Effector memory CD8-positive, alpha-beta T cell (primary cell): ENCODE data around the gene EEIG1.
A peak's percentile ranks its signal among the peaks of the same experiment; 100 is the strongest.

Source experiments
- ATAC-seq: fragments of 150-1000 bp; cut with Tn5 transposase; replicated peaks from 2 replicates; pipeline ENCODE4 v1.10.0; 2021; ENCODE audit warnings: mild to moderate bottlenecking, moderate library complexity
- DNase-seq, 3 experiments: peaks; one replicate each; pipeline ENCODE4 v3.0.0; 2021
- H3K27ac Mint-ChIP-seq, 2 donors: one replicate each; pipeline ENCODE4 v1.8.0; 2022; ENCODE audit warnings: mild to moderate bottlenecking in 2 of 2, mixed read lengths in 2 of 2, moderate library complexity in 2 of 2
- H3K27me3 Mint-ChIP-seq, 2 donors: one replicate each; pipeline ENCODE4 v1.8.0; 2022; ENCODE audit warnings: mixed read lengths in 2 of 2
- H3K36me3 Mint-ChIP-seq: one replicate; pipeline ENCODE4 v1.8.0; 2022; ENCODE audit warnings: mild to moderate bottlenecking, moderate library complexity, mixed read lengths; ENCODE audit not compliant: insufficient read depth
- H3K4me1 Mint-ChIP-seq, 2 donors: one replicate each; pipeline ENCODE4 v1.8.0; 2022; ENCODE audit warnings: low read depth in 2 of 2, mixed read lengths in 2 of 2
- H3K4me3 Mint-ChIP-seq, 2 donors: one replicate each; pipeline ENCODE4 v1.8.0; 2022; ENCODE audit warnings: mild to moderate bottlenecking in 2 of 2, mixed read lengths in 2 of 2, moderate library complexity in 2 of 2
- H3K9me3 Mint-ChIP-seq, 2 donors: one replicate each; pipeline ENCODE4 v1.8.0; 2022; ENCODE audit warnings: mixed read lengths in 2 of 2

EEIG1 gene

GRCh38 chr9:128009639-128010038 is 28.9 kb upstream of the EEIG1 start:
- DNase-seq = no peak
- Mint-ChIP-seq H3K27me3 (no peaks in the 10 kb centered on the region), H3K4me3 (no peak overlapping the region), H3K27ac (peak overlapping the region in 1 of 2 donors; percentile 59), H3K36me3 (peaks cover 12% of the 10 kb centered on the region), H3K9me3 (no peaks in the 10 kb centered on the region), H3K4me1 (peaks cover 19 to 27% of the 10 kb centered on the region in 2 donors)
- ATAC-seq = no peak

GRCh38 chr9:128008171-128008570 is 27.4 kb upstream of the EEIG1 start:
- H3K9me3 Mint-ChIP-seq = no peaks in the 10 kb centered on the region
- peak overlapping the region; percentile 93 to 96 for H3K27ac Mint-ChIP-seq
- no peaks in the 10 kb centered on the region for H3K27me3 Mint-ChIP-seq
- peaks cover 12% of the 10 kb centered on the region for H3K36me3 Mint-ChIP-seq
- H3K4me3 Mint-ChIP-seq = peak overlapping the region; percentile 61 to 66
- peaks cover 19 to 27% of the 10 kb centered on the region in 2 donors for H3K4me1 Mint-ChIP-seq
- no peak for ATAC-seq
- DNase-seq = no peak

GRCh38 chr9:128007566-128008138 is 26.9 kb upstream of the EEIG1 start:
- H3K27me3 Mint-ChIP-seq = no peaks in the 10 kb centered on the region
- H3K36me3 Mint-ChIP-seq = peaks cover 12% of the 10 kb centered on the region
- peak overlapping the region; percentile 93 to 96 for H3K27ac Mint-ChIP-seq
- H3K4me1 Mint-ChIP-seq = peaks cover 19 to 27% of the 10 kb centered on the region in 2 donors
- H3K4me3 Mint-ChIP-seq = peak overlapping the region; percentile 61 to 66
- DNase-seq (peak; percentile 71 to 77 (median 76)), ATAC-seq (peak; percentile 92)
- H3K9me3 Mint-ChIP-seq = no peaks in the 10 kb centered on the region

GRCh38 chr9:128006332-128006996 is 25.7 kb upstream of the EEIG1 start:
- ATAC-seq (no peak), DNase-seq (no peak)
- Mint-ChIP-seq H3K27me3 (no peaks in the 10 kb centered on the region), H3K9me3 (no peaks in the 10 kb centered on the region), H3K36me3 (peaks cover 12% of the 10 kb centered on the region), H3K4me3 (peak overlapping the region; percentile 17 to 37), H3K4me1 (peaks cover 19 to 27% of the 10 kb centered on the region in 2 donors), H3K27ac (peak overlapping the region in 1 of 2 donors; percentile 96)

GRCh38 chr9:128005923-128006322 is 25.1 kb upstream of the EEIG1 start:
- Mint-ChIP-seq H3K4me3 (no peak overlapping the region), H3K4me1 (peaks cover 19 to 24% of the 10 kb centered on the region in 2 donors), H3K27me3 (no peaks in the 10 kb centered on the region), H3K36me3 (peaks cover 12% of the 10 kb centered on the region), H3K27ac (no peak overlapping the region), H3K9me3 (no peaks in the 10 kb centered on the region)
- DNase-seq (no peak), ATAC-seq (no peak)

- peak overlapping the region in 1 of 2 donors; percentile 49 for H3K27ac Mint-ChIP-seq
- ATAC-seq (no peak), DNase-seq (no peak)
- H3K27me3 Mint-ChIP-seq = no peaks in the 10 kb centered on the region
- H3K36me3 Mint-ChIP-seq = peaks cover 12% of the 10 kb centered on the region
- peaks cover 19% of the 10 kb centered on the region in 2 donors for H3K4me1 Mint-ChIP-seq
- no peaks in the 10 kb centered on the region for H3K9me3 Mint-ChIP-seq
- no peak overlapping the region for H3K4me3 Mint-ChIP-seq
These were observed 23.3 kb upstream of the EEIG1 start for GRCh38 chr9:128003966-128004604.

- ATAC-seq = no peak
- peaks cover 8% of the 10 kb centered on the region for H3K36me3 Mint-ChIP-seq
- H3K27me3 Mint-ChIP-seq = no peaks in the 10 kb centered on the region
- H3K4me3 Mint-ChIP-seq = no peak overlapping the region
- no peak for DNase-seq
- H3K27ac Mint-ChIP-seq = peak overlapping the region in 1 of 2 donors; percentile 49
- H3K4me1 Mint-ChIP-seq = peaks cover 11% of the 10 kb centered on the region in 2 donors
- no peaks in the 10 kb centered on the region for H3K9me3 Mint-ChIP-seq
These were observed 22.2 kb upstream of the EEIG1 start for GRCh38 chr9:128002959-128003358.

GRCh38 chr9:128001779-128002298 is 21.1 kb upstream of the EEIG1 start:
- DNase-seq (no peak), ATAC-seq (no peak)
- Mint-ChIP-seq H3K27ac (no peak overlapping the region), H3K9me3 (no peaks in the 10 kb centered on the region), H3K36me3 (peaks cover 2% of the 10 kb centered on the region), H3K4me1 (peaks cover 3 to 4% of the 10 kb centered on the region in 2 donors), H3K27me3 (no peaks in the 10 kb centered on the region), H3K4me3 (no peak overlapping the region)

- no peak for ATAC-seq
- peaks cover 0 to under 1% of the 10 kb centered on the region in 2 donors for H3K4me1 Mint-ChIP-seq
- no peak overlapping the region for H3K27ac Mint-ChIP-seq
- no peaks in the 10 kb centered on the region for H3K27me3 Mint-ChIP-seq
- no peaks in the 10 kb centered on the region for H3K36me3 Mint-ChIP-seq
- no peaks in the 10 kb centered on the region for H3K9me3 Mint-ChIP-seq
- no peak for DNase-seq
- no peak overlapping the region for H3K4me3 Mint-ChIP-seq
These were observed 20.5 kb upstream of the EEIG1 start for GRCh38 chr9:128001151-128001778.

- Mint-ChIP-seq H3K4me3 (no peak overlapping the region), H3K27ac (no peak overlapping the region), H3K27me3 (no peaks in the 10 kb centered on the region), H3K9me3 (no peaks in the 10 kb centered on the region), H3K4me1 (peaks cover 0 to 2% of the 10 kb centered on the region in 2 donors), H3K36me3 (no peaks in the 10 kb centered on the region)
- DNase-seq (no peak), ATAC-seq (no peak)
These were observed 18.7 kb upstream of the EEIG1 start for GRCh38 chr9:127999461-127999860.

- H3K4me3 Mint-ChIP-seq = no peak overlapping the region
These were observed 12.9 kb upstream of the EEIG1 start for GRCh38 chr9:127993721-127994120.

GRCh38 chr9:127991757-127992274 is 11.0 kb upstream of the EEIG1 start:
- ATAC-seq (no peak), DNase-seq (no peak)
- Mint-ChIP-seq H3K27me3 (no peaks in the 10 kb centered on the region), H3K4me1 (peaks cover 4% of the 10 kb centered on the region in 2 donors), H3K27ac (peak overlapping the region; percentile 9 to 60), H3K9me3 (no peaks in the 10 kb centered on the region), H3K4me3 (no peak overlapping the region), H3K36me3 (no peaks in the 10 kb centered on the region)

More at GRCh38 chr9:127993721-127994120, 12.9 kb upstream of the EEIG1 start:
- no peaks in the 10 kb centered on the region for H3K9me3 Mint-ChIP-seq
- H3K27ac Mint-ChIP-seq = no peak overlapping the region
- no peaks in the 10 kb centered on the region for H3K27me3 Mint-ChIP-seq
- DNase-seq (no peak), ATAC-seq (no peak)
- H3K4me1 Mint-ChIP-seq = peaks cover 4% of the 10 kb centered on the region in 2 donors
- no peaks in the 10 kb centered on the region for H3K36me3 Mint-ChIP-seq
